ENCODE data around the gene MLC1. TPM values are rescaled to one million over a fixed set of nuclear protein-coding genes. Genes with fewer than 3 reads are reported as not detected.

The MLC1 gene
- total RNA-seq, 2 donors from 2014 or later = 0.18 TPM; not detected in 1

DNA sequence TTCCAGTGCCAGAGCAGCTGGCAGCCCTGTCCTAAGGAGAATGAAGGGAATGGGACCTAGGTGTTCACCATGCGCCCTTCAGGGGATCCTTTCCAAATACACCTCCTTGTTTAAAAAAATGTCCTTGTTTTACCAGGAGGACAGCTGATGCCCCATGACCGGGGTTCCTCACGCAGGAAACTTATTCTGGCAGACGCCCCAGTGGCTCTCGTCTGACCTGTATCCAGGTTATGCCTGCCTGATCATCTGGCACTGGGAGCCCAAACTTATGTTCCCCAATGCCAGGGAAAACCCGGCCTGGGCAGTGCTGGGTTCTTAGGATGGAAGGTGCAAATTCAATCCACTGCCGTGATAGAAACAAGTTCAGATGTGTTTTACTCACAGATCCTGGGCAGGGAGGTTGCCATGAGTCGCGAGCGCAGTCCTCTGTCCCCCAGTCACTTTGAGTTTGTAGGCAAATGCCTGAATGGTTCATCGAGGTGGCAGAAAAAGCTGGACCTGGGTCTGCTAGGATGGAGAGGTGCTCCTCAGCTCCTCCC lies 36.0 kb upstream of the MLC1 start:
- Histone ChIP-seq H3K27ac (ENCODE audit: low read depth, low read length) (no peak overlapping the region), H3K9me3 (ENCODE audit: control insufficient read depth, low read length) (peaks cover 7% of the 10 kb centered on the region), H3K9ac (ENCODE audit: extremely low read depth, low read length, poor library complexity, severe bottlenecking) (no peak overlapping the region), H3K4me3 (ENCODE audit: low read length) (no peak overlapping the region), H3K27me3 (ENCODE audit: control insufficient read depth, insufficient read depth, low read length, poor library complexity, severe bottlenecking) (no peaks in the 10 kb centered on the region), H3K4me1 (ENCODE audit: control insufficient read depth, insufficient read depth, low read length) (no peaks in the 10 kb centered on the region), H3K36me3 (ENCODE audit: control insufficient read depth, insufficient read depth, low read length) (no peaks in the 10 kb centered on the region)
- Mint-ChIP-seq H3K36me3 (ENCODE audit: low read depth) (no peaks in the 10 kb centered on the region), H3K9me3 (peaks cover 19% of the 10 kb centered on the region), H3K27me3 (ENCODE audit: insufficient read depth) (peaks cover 10% of the 10 kb centered on the region), H3K4me1 (peaks cover 9% of the 10 kb centered on the region), H3K27ac (no peak overlapping the region), H3K4me3 (no peak overlapping the region)
- DNase-seq = no peak
- 85 to 86% methylated on average over 11 of the region's 11 CpGs for WGBS, 2 experiments (ENCODE audit: insufficient coverage in 1 of 2, insufficient read length in 1 of 2)
- TF ChIP-seq, protein P1, sequence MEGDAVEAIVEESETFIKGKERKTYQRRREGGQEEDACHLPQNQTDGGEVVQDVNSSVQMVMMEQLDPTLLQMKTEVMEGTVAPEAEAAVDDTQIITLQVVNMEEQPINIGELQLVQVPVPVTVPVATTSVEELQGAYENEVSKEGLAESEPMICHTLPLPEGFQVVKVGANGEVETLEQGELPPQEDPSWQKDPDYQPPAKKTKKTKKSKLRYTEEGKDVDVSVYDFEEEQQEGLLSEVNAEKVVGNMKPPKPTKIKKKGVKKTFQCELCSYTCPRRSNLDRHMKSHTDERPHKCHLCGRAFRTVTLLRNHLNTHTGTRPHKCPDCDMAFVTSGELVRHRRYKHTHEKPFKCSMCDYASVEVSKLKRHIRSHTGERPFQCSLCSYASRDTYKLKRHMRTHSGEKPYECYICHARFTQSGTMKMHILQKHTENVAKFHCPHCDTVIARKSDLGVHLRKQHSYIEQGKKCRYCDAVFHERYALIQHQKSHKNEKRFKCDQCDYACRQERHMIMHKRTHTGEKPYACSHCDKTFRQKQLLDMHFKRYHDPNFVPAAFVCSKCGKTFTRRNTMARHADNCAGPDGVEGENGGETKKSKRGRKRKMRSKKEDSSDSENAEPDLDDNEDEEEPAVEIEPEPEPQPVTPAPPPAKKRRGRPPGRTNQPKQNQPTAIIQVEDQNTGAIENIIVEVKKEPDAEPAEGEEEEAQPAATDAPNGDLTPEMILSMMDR (conservative IDR thresholded peaks at IDR 0.05) = no peak

DNA sequence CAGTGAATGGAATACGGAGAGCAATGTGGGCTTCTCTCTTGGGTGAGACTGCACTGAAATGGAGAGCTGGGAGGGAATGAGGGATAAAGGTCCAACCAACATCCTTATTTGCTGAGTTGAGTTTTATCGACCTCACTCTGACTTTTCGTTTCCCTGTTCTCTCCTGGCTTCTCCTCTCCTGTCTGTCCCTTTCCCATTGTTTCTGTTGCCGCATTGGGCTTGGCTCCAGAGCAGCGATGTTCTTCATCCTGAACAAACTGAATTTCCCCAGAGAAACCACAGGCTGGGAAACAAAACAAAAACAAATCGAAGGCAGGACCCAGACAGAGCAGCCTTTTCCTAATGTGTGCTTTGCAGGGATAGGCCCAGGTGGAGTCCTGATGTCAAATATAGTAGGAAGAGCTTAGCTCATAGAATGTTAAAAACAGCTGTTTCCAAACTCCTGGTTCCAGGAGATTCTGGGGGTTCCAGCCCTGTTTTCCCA lies 34.6 kb upstream of the MLC1 start:
- Mint-ChIP-seq H3K9me3 (peaks cover 19% of the 10 kb centered on the region), H3K27ac (no peak overlapping the region), H3K4me1 (peaks cover 9% of the 10 kb centered on the region), H3K4me3 (no peak overlapping the region), H3K36me3 (ENCODE audit: low read depth) (no peaks in the 10 kb centered on the region), H3K27me3 (ENCODE audit: insufficient read depth) (peaks cover 10% of the 10 kb centered on the region)
- H3K27me3 ChIP-seq (ENCODE audit: control insufficient read depth, insufficient read depth, low read length, poor library complexity, severe bottlenecking) = no peaks in the 10 kb centered on the region
- DNase-seq = no peak
- H3K9me3 ChIP-seq (ENCODE audit: control insufficient read depth, low read length) = peaks cover 7% of the 10 kb centered on the region
- H3K27ac ChIP-seq (ENCODE audit: low read depth, low read length) = no peak overlapping the region
- H3K9ac ChIP-seq (ENCODE audit: extremely low read depth, low read length, poor library complexity, severe bottlenecking) = no peak overlapping the region
- H3K4me1 ChIP-seq (ENCODE audit: control insufficient read depth, insufficient read depth, low read length) = no peaks in the 10 kb centered on the region
- no peak overlapping the region for H3K4me3 ChIP-seq (ENCODE audit: low read length)
- H3K36me3 ChIP-seq (ENCODE audit: control insufficient read depth, insufficient read depth, low read length) = no peaks in the 10 kb centered on the region
- TF ChIP-seq, protein P1 (conservative IDR thresholded peaks at IDR 0.05) = no peak
- 80 to 85% methylated on average over 5 to 6 of the region's 6 CpGs for WGBS, 2 experiments (ENCODE audit: insufficient coverage in 1 of 2, insufficient read length in 1 of 2)

DNA sequence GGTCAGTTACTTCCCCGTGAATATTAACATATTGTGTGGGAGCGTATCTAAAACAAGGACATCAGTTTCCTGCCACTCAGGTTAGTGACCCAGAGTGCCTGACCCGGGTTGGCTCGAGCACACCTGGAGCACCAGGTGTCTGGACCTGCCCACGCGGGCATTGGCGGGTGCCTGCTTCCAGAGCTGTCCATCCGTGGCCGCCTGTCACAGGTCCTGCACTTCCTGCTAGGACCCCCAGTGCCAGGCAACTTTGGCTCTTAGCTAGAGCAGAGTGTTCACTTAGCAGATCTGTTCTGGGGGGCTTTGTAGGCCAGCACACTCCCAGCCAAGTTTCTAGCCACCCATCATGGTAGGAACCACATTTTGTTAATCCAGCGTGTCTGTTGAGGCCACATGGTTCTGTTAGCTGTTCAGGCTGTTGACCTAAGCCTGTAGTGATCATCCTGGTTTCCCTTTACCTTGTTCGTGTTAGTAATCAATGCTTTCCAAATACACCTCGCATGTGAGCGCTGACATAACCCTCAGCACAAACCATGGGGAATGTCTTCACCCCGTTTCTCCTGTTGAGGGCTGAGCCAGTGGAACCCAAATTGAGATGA lies 34.0 kb upstream of the MLC1 start:
- peaks cover 10% of the 10 kb centered on the region for H3K27me3 Mint-ChIP-seq (ENCODE audit: insufficient read depth)
- H3K4me3 Mint-ChIP-seq = no peak overlapping the region
- H3K9me3 ChIP-seq (ENCODE audit: control insufficient read depth, low read length) = peaks cover 7% of the 10 kb centered on the region
- no peaks in the 10 kb centered on the region for H3K36me3 Mint-ChIP-seq (ENCODE audit: low read depth)
- peaks cover 19% of the 10 kb centered on the region for H3K9me3 Mint-ChIP-seq
- H3K4me1 Mint-ChIP-seq = peaks cover 9% of the 10 kb centered on the region
- no peak overlapping the region for H3K27ac Mint-ChIP-seq
- TF ChIP-seq, protein P1 (conservative IDR thresholded peaks at IDR 0.05) = no peak
- H3K4me1 ChIP-seq (ENCODE audit: control insufficient read depth, insufficient read depth, low read length) = no peaks in the 10 kb centered on the region
- H3K27me3 ChIP-seq (ENCODE audit: control insufficient read depth, insufficient read depth, low read length, poor library complexity, severe bottlenecking) = no peaks in the 10 kb centered on the region
- H3K27ac ChIP-seq (ENCODE audit: low read depth, low read length) = no peak overlapping the region
- no peak overlapping the region for H3K4me3 ChIP-seq (ENCODE audit: low read length)
- no peak overlapping the region for H3K9ac ChIP-seq (ENCODE audit: extremely low read depth, low read length, poor library complexity, severe bottlenecking)
- 92 to 93% methylated on average over 13 to 14 of the region's 14 CpGs for WGBS, 2 experiments (ENCODE audit: insufficient coverage in 1 of 2, insufficient read length in 1 of 2)
- DNase-seq = no peak
- H3K36me3 ChIP-seq (ENCODE audit: control insufficient read depth, insufficient read depth, low read length) = no peaks in the 10 kb centered on the region

All from endodermal cell (in vitro differentiated cells).